GM12872 (cell line): ENCODE measurements around the gene MAP7.

Source experiments
- CTCF ChIP-seq: IDR thresholded peaks from 3 replicates; pipeline ENCODE4 v1.5.1; 2011; ENCODE audit warnings: low read depth, mild to moderate bottlenecking, low read length, moderate library complexity; ENCODE audit not compliant: insufficient read depth

The MAP7 gene

GRCh38 chr6:136309729-136310311 is 240.4 kb downstream of the MAP7 start:
- TF ChIP-seq CTCF: no peak

GRCh38 chr6:136309171-136309570 is 241.1 kb downstream of the MAP7 start:
- no peak for TF ChIP-seq CTCF

GRCh38 chr6:136307351-136307750 is 242.9 kb downstream of the MAP7 start:
- TF ChIP-seq CTCF: no peak

GRCh38 chr6:136306466-136306865 is 243.8 kb downstream of the MAP7 start:
- TF ChIP-seq CTCF: no peak

GRCh38 chr6:136304410-136304809 is 245.8 kb downstream of the MAP7 start:
- no peak for TF ChIP-seq CTCF

GRCh38 chr6:136303516-136303915 is 246.7 kb downstream of the MAP7 start:
- TF ChIP-seq CTCF: no peak

- TF ChIP-seq CTCF: no peak
These were observed 255.6 kb downstream of the MAP7 start for GRCh38 chr6:136294621-136295020.
